Lung (tissue), 12 donors: Measurements from ENCODE around the gene PIK3R3. TPM values are rescaled to one million over a fixed set of nuclear protein-coding genes. Genes with fewer than 3 reads are reported as not detected.

Experiments
- ATAC-seq: fragments of 200-7000 bp; cut with Tn5 transposase; one replicate; pipeline ENCODE4 v1.9.1; 2020; ENCODE audit warnings: moderate number of reproducible peaks; ENCODE audit not compliant: insufficient read depth, low FRiP score
- DNase-seq, 3 donors: peaks; one replicate each; pipeline ENCODE4 v3.0.0-alpha.2; 2013 to 2017
- H3K27ac ChIP-seq, 2 donors: one replicate each; pipeline ENCODE4 v1.5.1; 2013; ENCODE audit warnings: mild to moderate bottlenecking in 2 of 2, moderate library complexity in 2 of 2, control low read depth in 1 of 2, inconsistent platforms in 1 of 2, low read depth in 1 of 2, low read length in 1 of 2
- H3K27me3 ChIP-seq, 3 donors: one replicate each; pipeline ENCODE4 v1.5.1; 2013; ENCODE audit warnings: low read length in 2 of 3; ENCODE audit not compliant: control insufficient read depth in 3 of 3, insufficient read depth in 3 of 3
- H3K36me3 ChIP-seq, 4 donors: one replicate each; pipeline ENCODE4 v1.5.1; 2013; ENCODE audit warnings: low read length in 4 of 4, mild to moderate bottlenecking in 1 of 4, moderate library complexity in 1 of 4; ENCODE audit not compliant: control insufficient read depth in 4 of 4, insufficient read depth in 4 of 4
- H3K4me1 ChIP-seq, 5 donors: one replicate each; pipeline ENCODE4 v1.5.1; 2013; ENCODE audit warnings: low read length in 5 of 5, mild to moderate bottlenecking in 2 of 5, moderate library complexity in 1 of 5; ENCODE audit not compliant: control insufficient read depth in 5 of 5, insufficient read depth in 5 of 5
- H3K4me3 ChIP-seq: one replicate; pipeline ENCODE4 v1.5.1; 2013; ENCODE audit warnings: mild to moderate bottlenecking, control low read depth, moderate library complexity
- H3K9ac ChIP-seq, 2 donors: one replicate each; pipeline ENCODE4 v1.5.1; 2013; ENCODE audit warnings: low read length in 2 of 2, control low read depth in 1 of 2; ENCODE audit not compliant: insufficient read depth in 1 of 2
- H3K9me3 ChIP-seq, 4 donors: one replicate each; pipeline ENCODE4 v1.5.1; 2013; ENCODE audit warnings: low read length in 3 of 4, mild to moderate bottlenecking in 1 of 4, moderate library complexity in 1 of 4; ENCODE audit not compliant: control insufficient read depth in 4 of 4, insufficient read depth in 3 of 4
- CTCF ChIP-seq: IDR thresholded peaks from 2 replicates; pipeline ENCODE4 v1.5.1; 2012; ENCODE audit warnings: mild to moderate bottlenecking; ENCODE audit errors: control extremely low read depth, extremely low read depth
- WGBS, 2 donors: extraction: QIAGEN DNeasy Blood & Tissue Kit; methylation state at CpG; one replicate each; pipeline ENCODE4 v1.1.7; 2013; 5-methylcytosine and 5-hydroxymethylcytosine counted together
- polyA plus RNA-seq, 2 donors: library from polyadenylated mRNA; stranded (reverse); fragments of 200-250 nt; gene quantifications; one replicate each; pipeline ENCODE4 v1.2.1, GENCODE V29; 2013
- total RNA-seq, 2 donors: library from RNA; depleted of rRNA in 1 of 2; stranded (reverse); fragments of >200 nt in 1 of 2; gene quantifications; one replicate each; pipeline ENCODE4 v1.2.1, GENCODE V29; 2014 to 2021
- donor health status: control.
- donor health status: control.
- donor health status: Bipolar disorder and iron deficiency.
- donor health status: healthy.
- donor health status: DM: yes; HTN: yes; CAD: no.

Gene PIK3R3
- total and polyA plus RNA-seq, 4 donors = 9.1 to 36.7 (median 17.1) TPM

GRCh38 chr1:46077644-46078043 is 54.8 kb downstream of the PIK3R3 start:
- Histone ChIP-seq H3K4me1 (peaks cover 0 to 4% (median 3%) of the 10 kb centered on the region in 5 donors), H3K9me3 (no peaks in the 10 kb centered on the region), H3K4me3 (no peak overlapping the region), H3K36me3 (peaks cover 0 to 5% (median 3%) of the 10 kb centered on the region in 4 donors), H3K9ac (no peak overlapping the region), H3K27me3 (no peaks in the 10 kb centered on the region), H3K27ac (no peak overlapping the region)
- no peak for TF ChIP-seq CTCF
- ATAC-seq = no peak
- no peak for DNase-seq
- 94 to 97% methylated on average over 4 of the region's 4 CpGs for WGBS, 2 donors

DNA sequence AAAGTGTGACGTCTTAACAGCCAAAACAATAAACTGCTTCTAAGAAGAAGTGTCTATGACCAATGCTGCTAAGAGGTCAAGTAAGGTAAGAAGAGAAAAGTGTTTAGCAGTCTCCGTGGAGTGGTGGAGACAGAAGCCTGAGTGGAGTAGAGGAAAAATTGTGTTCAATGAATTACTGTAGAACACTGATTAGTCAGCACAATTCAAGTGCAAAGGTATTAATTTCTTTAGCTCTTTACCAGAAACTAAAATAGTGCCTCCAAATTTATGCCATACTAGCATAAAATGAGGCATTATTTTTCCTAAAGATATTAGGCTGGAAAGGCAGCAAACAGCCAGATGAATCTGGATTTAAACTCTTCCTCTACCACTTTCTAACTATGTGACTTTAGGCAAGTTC is 56.1 kb downstream of the PIK3R3 start:
- Histone ChIP-seq H3K4me1 (peaks cover 0 to 2% (median under 1%) of the 10 kb centered on the region in 5 donors), H3K27me3 (no peaks in the 10 kb centered on the region), H3K9me3 (no peaks in the 10 kb centered on the region), H3K36me3 (peaks cover 0 to 5% (median 3%) of the 10 kb centered on the region in 4 donors), H3K4me3 (no peak overlapping the region), H3K27ac (no peak overlapping the region), H3K9ac (no peak overlapping the region)
- 87 to 91% methylated on average over 2 of the region's 2 CpGs for WGBS, 2 donors
- no peak for TF ChIP-seq CTCF
- DNase-seq (no peak), ATAC-seq (no peak)

DNA sequence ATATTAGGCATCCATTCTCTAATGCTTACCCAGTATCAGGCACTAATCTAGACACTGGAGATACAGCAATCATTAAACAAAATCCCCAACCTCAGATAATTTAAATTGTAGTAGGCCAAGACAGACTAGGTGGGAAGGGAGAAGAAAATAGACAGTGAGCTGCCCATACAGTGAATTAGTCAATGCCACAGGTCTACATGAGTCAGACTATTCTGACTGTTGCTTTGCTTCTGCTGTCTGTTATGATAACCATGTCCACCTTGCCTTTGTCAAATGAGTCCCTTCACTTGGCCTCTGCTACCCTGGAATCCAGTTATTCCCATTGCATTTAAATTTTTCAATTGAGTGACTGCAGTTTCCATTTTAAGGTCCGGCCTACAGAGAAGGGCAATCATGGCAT is 59.5 kb downstream of the PIK3R3 start:
- DNase-seq (no peak), ATAC-seq (no peak)
- no peak overlapping the region for H3K4me3 ChIP-seq
- H3K36me3 ChIP-seq = peaks cover 0 to 10% (median 8%) of the 10 kb centered on the region in 4 donors
- 97% methylated on average over 1 of the region's 1 CpG for WGBS, 2 donors
- no peak overlapping the region for H3K9ac ChIP-seq
- H3K4me1 ChIP-seq = peaks cover 0 to 4% (median 0%) of the 10 kb centered on the region in 5 donors
- no peak overlapping the region for H3K27ac ChIP-seq
- TF ChIP-seq CTCF = no peak
- no peaks in the 10 kb centered on the region for H3K9me3 ChIP-seq
- H3K27me3 ChIP-seq = no peaks in the 10 kb centered on the region

DNA sequence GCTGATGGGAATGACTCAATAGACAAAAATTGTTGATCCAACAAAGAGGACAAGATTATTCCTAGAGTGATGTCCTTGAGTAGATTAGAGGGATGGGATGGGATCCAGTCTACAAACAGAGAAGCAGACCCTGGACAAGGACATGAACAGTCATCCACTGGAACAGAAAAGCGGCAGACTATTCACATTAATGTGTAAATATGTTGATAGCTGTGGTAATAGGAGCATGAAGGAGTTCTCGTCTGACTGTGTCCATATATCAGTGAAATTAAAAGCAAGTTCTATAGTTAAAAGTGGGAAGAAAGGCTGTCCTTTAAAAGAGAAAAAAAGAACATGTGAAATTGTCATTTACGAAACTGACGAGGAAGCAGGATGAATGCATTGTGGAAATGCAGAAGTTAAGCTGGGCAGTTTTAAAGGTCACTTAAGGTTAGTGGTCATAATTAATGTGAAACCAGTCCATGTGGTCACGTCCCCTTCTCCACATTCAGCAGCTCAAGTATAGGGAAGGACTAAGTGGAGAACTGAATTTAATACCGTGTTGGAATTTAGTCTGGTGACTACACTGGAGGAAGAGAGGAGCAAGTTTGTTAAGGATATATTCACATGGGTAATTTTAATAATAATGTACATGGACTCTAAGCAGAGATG is 62.1 kb downstream of the PIK3R3 start:
- no peak overlapping the region for H3K9ac ChIP-seq
- H3K4me1 ChIP-seq = peaks cover 0 to 5% (median 0%) of the 10 kb centered on the region in 5 donors
- H3K27ac ChIP-seq = peak overlapping the region in 1 of 2 donors; percentile 33
- H3K9me3 ChIP-seq = no peaks in the 10 kb centered on the region
- H3K27me3 ChIP-seq = no peaks in the 10 kb centered on the region
- H3K36me3 ChIP-seq = peaks cover 0 to 17% (median 11%) of the 10 kb centered on the region in 4 donors
- ATAC-seq = no peak
- no peak overlapping the region for H3K4me3 ChIP-seq
- no peak for DNase-seq
- 45 to 73% methylated on average over 6 of the region's 6 CpGs for WGBS, 2 donors
- TF ChIP-seq CTCF = no peak
